Lower lobe of right lung (tissue), 2 donors: ENCODE measurements around the gene RPH3AL. TPM values are rescaled to one million over a fixed set of nuclear protein-coding genes. Genes with fewer than 3 reads are reported as not detected.
"Not testable (repeated sequence)": the region's sequence is repeated elsewhere in the genome, so short reads cannot be mapped to it uniquely, and the experiment has no call there.

Source experiments
- ATAC-seq, 2 donors: fragments of 200-7000 bp; cut with Tn5 transposase; one replicate each; pipeline ENCODE4 v1.9.1; 2020 to 2022; ENCODE audit warnings: mild to moderate bottlenecking in 2 of 2, moderate library complexity in 2 of 2
- DNase-seq: peaks from one replicate; pipeline ENCODE4 v3.0.0-alpha.2; 2020
- H3K27ac ChIP-seq: fragments of 200-600 bp; one replicate; pipeline ENCODE4 v1.8.0; 2022
- H3K27me3 ChIP-seq: fragments of 200-600 bp; one replicate; pipeline ENCODE4 v1.8.0; 2022; ENCODE audit warnings: low read depth
- H3K36me3 ChIP-seq: fragments of 200-600 bp; one replicate; pipeline ENCODE4 v1.8.0; 2022; ENCODE audit warnings: mild to moderate bottlenecking
- H3K4me1 ChIP-seq: fragments of 200-600 bp; one replicate; pipeline ENCODE4 v1.8.0; 2022
- H3K4me3 ChIP-seq: fragments of 200-600 bp; one replicate; pipeline ENCODE4 v1.8.0; 2022; ENCODE audit warnings: mild to moderate bottlenecking
- H3K9me3 ChIP-seq: fragments of 200-600 bp; one replicate; pipeline ENCODE4 v1.8.0; 2022
- CTCF ChIP-seq: fragments of 200-600 bp; IDR thresholded peaks from one replicate; pipeline ENCODE4 v1.8.0; 2022; ENCODE audit warnings: antibody characterized with exemption, mild to moderate bottlenecking
- intact Hi-C: fragments of 100-400 bp; cut with DNase I; formaldehyde crosslinking; loops from one replicate; pipeline ENCODE4 v1.11.0; 2022
- total RNA-seq: library from RNA; stranded (reverse); fragmentation: NEBNext Ultra II Directional; extraction: Animal tissue kit (Norgen Biotek cat#: 25700); gene quantifications from one replicate; pipeline ENCODE4 v1.2.1, GENCODE V29; 2021
- donor health status: DM: no; HTN: yes; CAD: no; lungs with severe emphysema.

The RPH3AL gene
- total RNA-seq, 1 donor from 2014 or later: 38.7 TPM

DNA sequence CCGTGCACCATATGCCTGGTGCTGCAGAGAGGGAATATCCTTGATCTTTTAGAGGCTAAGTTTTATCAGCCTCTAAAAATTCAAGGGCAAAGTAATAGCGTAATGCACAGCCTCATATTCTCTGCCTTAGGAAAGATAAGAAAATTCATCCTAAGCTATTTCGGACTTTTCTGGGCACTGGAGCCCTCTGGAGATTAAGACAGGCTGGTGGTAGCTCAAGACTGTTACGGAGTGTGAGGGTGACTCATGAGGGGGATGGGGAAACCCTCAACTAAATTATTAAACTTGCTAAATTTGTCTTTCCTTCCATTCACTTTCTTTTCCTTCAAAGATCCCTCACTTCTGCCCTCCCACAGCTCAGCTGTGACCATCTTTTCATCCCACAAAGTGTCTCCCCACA, 73.3 kb downstream of the RPH3AL start:
- Histone ChIP-seq H3K9me3 (no peaks in the 10 kb centered on the region), H3K4me1 (peaks cover 19% of the 10 kb centered on the region), H3K27me3 (no peaks in the 10 kb centered on the region), H3K4me3 (no peak overlapping the region), H3K36me3 (peaks cover 7% of the 10 kb centered on the region), H3K27ac (peak overlapping the region; percentile 82)
- TF ChIP-seq CTCF: no peak
- ATAC-seq: no peak
- intact Hi-C loops: no loop called here
- no peak for DNase-seq

- ATAC-seq (no peak), DNase-seq (no peak)
- Histone ChIP-seq H3K4me3 (no peak overlapping the region), H3K9me3 (no peaks in the 10 kb centered on the region), H3K36me3 (peaks cover 7% of the 10 kb centered on the region), H3K27ac (no peak overlapping the region), H3K27me3 (no peaks in the 10 kb centered on the region), H3K4me1 (peaks cover 19% of the 10 kb centered on the region)
- intact Hi-C loops: no loop called here
- no peak for TF ChIP-seq CTCF
Observed at GRCh38 chr17:278676-279059, 73.9 kb downstream of the RPH3AL start.

DNA sequence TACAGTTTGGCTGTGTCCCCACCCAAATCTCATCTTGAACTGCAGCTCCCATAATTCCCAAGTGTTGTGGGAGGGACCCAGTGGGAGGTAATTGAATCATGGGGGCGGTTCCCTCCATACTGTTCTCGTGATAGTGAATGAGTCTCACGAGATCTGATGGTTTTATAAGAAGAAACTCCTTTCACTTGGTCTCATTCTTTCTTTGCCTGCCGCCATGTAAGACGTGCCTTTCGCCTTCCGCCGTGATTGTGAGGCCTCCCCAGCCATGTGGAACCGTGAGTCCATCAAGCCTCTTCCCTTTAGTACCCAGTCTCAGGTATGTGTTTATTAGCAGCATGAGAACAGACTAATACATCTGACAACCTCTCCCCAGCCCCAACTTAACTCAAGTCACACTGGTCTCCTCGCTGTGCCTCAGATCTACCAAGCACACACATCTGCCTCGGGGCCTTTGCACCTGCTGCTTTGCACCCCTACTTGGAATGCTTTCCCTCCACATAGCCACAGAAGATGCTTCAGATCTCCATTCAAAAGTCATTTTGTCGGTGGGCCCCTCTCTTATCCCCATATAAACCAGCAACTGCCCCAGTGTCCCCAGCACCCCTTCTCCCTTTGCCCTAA, 74.4 kb downstream of the RPH3AL start:
- TF ChIP-seq CTCF: no peak
- DNase-seq (peak; percentile 15), ATAC-seq (no peak)
- Histone ChIP-seq H3K4me3 (no peak overlapping the region), H3K4me1 (peaks cover 19% of the 10 kb centered on the region), H3K9me3 (no peaks in the 10 kb centered on the region), H3K27ac (no peak overlapping the region), H3K36me3 (peaks cover 7% of the 10 kb centered on the region), H3K27me3 (no peaks in the 10 kb centered on the region)
- intact Hi-C loops: no loop called here

DNA sequence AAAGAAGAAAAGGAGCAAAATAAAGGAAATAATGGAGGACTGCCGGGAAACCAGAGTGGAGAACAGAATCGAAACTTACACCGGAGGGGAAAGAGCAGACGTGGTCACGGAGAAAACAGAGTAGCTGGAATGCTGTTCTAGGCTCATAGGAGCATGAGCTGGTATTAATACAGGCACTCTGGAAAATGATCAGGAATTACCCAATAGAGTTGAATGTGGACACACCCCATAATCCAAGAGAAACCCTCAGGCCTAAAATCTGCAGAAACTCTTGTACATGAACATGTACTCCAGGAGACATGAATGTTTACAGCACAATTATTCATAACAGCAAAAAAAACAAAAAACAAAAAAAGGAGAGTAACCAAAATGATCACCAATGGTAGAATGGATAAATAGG, 77.7 kb downstream of the RPH3AL start:
- no peak for DNase-seq
- intact Hi-C loops: no loop called here
- Histone ChIP-seq H3K27me3 (no peaks in the 10 kb centered on the region), H3K4me3 (no peak overlapping the region), H3K9me3 (no peaks in the 10 kb centered on the region), H3K4me1 (peaks cover 8% of the 10 kb centered on the region), H3K27ac (no peak overlapping the region), H3K36me3 (no peaks in the 10 kb centered on the region)
- no peak for ATAC-seq
- no peak for TF ChIP-seq CTCF

- H3K4me3 ChIP-seq: no peak overlapping the region
- intact Hi-C loops: no loop called here
- peaks cover 4% of the 10 kb centered on the region for H3K4me1 ChIP-seq
- H3K36me3 ChIP-seq: peaks cover 3% of the 10 kb centered on the region
- no peak for ATAC-seq
- H3K27me3 ChIP-seq: no peaks in the 10 kb centered on the region
- no peaks in the 10 kb centered on the region for H3K9me3 ChIP-seq
- TF ChIP-seq CTCF: no peak
- no peak overlapping the region for H3K27ac ChIP-seq
- peak; percentile 25 for DNase-seq
Observed at GRCh38 chr17:273981-274832, 78.4 kb downstream of the RPH3AL start.

GRCh38 chr17:272856-273255, 79.8 kb downstream of the RPH3AL start:
- H3K4me1 ChIP-seq, intact Hi-C loops, ATAC-seq, H3K27ac ChIP-seq, H3K4me3 ChIP-seq, H3K27me3 ChIP-seq, H3K9me3 ChIP-seq, H3K36me3 ChIP-seq: not testable (repeated sequence)
- peak; percentile 47 for DNase-seq

DNA sequence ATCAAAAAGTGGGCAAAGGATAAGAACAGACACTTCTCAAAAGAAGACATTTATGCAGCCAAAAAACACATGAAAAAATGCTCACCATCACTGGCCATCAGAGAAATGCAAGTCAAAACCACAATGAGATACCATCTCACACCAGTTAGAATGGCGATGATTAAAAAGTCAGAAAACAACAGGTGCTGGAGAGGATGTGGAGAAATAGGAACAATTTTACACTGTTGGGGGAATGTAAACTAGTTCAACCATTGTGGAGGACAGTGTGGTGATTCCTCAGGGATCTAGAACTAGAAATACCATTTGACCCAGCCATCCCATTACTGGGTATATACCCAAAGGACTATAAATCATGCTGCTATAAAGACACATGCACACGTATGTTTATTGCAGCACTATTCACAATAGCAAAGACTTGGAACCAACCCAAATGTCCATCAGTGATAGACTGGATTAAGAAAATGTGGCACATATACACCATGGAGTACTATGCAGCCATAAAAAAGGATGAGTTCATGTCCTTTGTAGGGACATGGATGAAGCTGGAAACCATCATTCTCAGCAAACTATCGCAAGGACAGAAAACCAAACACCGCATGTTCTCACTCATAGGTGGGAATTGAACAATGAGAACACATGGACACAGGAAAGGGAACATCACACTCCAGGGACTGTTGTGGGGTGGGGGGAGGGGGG, 80.5 kb downstream of the RPH3AL start:
- DNase-seq, H3K27ac ChIP-seq, H3K36me3 ChIP-seq, H3K4me1 ChIP-seq, H3K4me3 ChIP-seq, H3K9me3 ChIP-seq, ATAC-seq, H3K27me3 ChIP-seq, intact Hi-C loops: not testable (repeated sequence)
